Cardiac fibroblast (primary cell): Measurements from ENCODE around the gene RBM47.

Experiments used
- DNase-seq, 2 donors: peaks; one replicate each; pipeline versions ENCODE4 v3.0.0 to v3.0.0-alpha.2; 2010; ENCODE audit warnings: low read depth in 2 of 2
- H3K4me3 ChIP-seq, 2 donors: replicated peaks in 1 of 2; 1 replicate in 1 of 2; 2 replicates in 1 of 2; pipeline ENCODE4 v1.5.1; 2011; ENCODE audit warnings: low read depth in 2 of 2, low read length in 2 of 2, mild to moderate bottlenecking in 2 of 2, moderate library complexity in 1 of 2
- CTCF ChIP-seq: IDR thresholded peaks from one replicate; pipeline ENCODE4 v1.5.1; 2011; ENCODE audit warnings: low read depth, mild to moderate bottlenecking, low read length, inconsistent platforms

The RBM47 gene

GRCh38 chr4:40577588-40578253, 51.9 kb downstream of the RBM47 start:
- DNase-seq = peak in 1 of 2 donors; percentile 53
- no peak overlapping the region for H3K4me3 ChIP-seq
- no peak for TF ChIP-seq CTCF

DNA sequence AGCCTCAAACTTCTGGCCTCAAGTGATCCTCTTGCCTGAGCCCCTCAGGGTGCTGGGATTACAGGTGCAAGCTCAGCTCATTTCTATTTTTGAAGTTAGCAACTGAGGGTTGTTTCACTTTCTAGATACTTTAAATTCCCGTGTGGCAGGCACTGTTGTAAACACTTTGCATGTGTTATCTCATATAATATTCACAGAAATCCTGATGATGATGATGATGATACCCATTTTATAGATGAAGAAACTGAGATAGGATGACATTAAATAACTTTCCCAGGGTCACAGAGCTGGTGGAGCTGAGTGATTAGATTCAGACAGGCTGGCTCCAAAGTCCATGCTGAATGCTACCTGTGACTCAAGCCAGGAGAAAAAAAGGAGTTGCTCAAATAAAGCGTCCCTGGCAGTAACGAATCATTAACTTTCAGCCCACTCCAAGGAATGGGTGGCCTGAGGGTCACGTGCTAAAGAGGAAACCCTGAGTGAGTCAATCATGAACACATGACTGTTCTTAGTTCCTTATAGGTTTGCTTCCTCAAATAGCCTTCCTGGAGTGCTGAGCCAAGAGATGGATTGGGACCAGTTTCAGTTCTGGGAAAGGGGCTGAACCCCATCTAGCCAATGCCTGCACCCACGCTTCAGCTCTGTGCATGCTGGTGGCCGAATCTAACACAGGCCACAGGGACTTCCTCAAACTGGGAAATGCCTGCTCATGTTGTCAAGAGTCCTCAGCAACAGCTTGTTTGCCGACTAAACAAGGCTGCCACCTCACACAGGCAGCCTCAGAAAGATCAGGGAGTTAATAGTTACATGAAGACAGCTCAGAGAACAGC, 52.8 kb downstream of the RBM47 start:
- no peak for TF ChIP-seq CTCF
- peak overlapping the region in 1 of 2 donors; percentile 9 for H3K4me3 ChIP-seq
- peak; percentile 87 to 97 for DNase-seq

GRCh38 chr4:40575846-40576245, 53.8 kb downstream of the RBM47 start:
- TF ChIP-seq CTCF = no peak
- no peak overlapping the region for H3K4me3 ChIP-seq
- no peak for DNase-seq

DNA sequence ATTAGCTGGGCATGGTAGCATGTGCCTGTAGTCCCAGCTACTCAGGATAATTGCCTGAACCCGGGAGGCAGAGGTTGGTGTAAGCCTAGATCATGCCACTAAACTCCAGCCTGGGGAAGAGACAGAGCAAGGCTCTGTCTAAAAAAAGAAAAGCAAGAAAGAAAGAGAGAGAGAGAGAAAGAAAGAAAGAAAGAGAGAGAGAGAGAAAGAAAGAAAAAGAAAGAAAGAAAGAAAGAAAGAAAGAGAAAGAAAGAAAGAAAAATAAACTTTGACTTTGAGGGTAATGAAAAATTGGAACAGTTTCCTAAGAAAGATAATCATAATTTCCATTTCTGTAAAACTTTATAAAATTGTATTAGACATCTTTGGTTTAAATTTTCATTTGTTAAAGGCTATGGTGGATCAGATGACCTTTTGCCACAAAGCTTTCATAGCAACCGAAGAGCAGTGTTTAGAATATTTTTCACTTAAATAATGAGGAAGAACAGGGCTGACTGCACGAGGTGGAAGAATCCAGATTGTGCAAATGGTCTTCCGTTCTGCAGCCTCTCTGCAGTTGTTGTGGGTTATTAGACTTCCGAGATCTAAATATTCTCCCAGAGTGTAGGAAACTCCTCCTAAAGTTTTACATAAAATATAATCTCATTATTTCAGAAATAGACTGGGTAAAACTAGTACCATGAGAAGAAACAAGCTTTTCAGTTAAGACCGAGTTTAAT, 55.9 kb downstream of the RBM47 start:
- TF ChIP-seq CTCF = no peak
- H3K4me3 ChIP-seq = no peak overlapping the region

DNA sequence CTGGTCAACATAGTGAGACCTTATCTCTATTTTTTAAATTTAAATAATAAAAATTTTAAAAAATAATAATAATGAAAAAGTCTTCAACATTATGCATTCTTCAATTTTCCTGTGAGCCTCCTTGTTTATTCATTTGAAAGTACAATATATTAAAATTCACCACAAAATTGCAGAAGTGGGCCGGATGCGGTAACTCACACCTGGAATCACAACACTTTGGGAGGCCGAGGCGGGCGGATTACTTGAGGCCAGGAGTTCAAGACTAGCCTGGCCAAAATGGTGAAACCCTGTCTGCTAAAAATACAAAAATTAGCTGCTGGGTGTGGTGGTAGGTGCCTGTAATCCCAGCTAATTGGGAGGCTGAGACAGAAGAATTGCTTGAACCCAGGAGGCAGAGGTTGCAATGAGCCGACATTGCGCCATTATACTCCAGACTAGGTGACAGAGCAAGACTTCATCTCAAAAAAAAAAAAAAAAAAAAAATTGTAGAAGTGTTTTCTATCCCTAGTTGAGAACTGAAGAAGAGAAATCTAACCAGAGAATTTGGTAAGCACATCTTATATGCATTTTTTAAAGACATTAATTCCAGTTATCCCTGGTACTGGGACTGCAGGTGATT, 56.9 kb downstream of the RBM47 start:
- DNase-seq = no peak
- no peak overlapping the region for H3K4me3 ChIP-seq
- no peak for TF ChIP-seq CTCF

More for the DNA sequence above, 55.9 kb downstream of the RBM47 start:
- peak in 1 of 2 donors; percentile 42 for DNase-seq

GRCh38 chr4:40571208-40571607, 58.5 kb downstream of the RBM47 start:
- no peak for DNase-seq
- TF ChIP-seq CTCF = no peak
- H3K4me3 ChIP-seq = no peak overlapping the region
